DOHH2 (cell line): Measurements from ENCODE around the gene RHOT2.
A peak's percentile ranks its signal among the peaks of the same experiment; 100 is the strongest.

Experiments used
- H3F3A ChIP-seq: fragments of 200-600 bp; sonication (generic), shearing (Covaris generic); 2 replicates; pipeline ENCODE4 v1.6.0; 2016; ENCODE audit warnings: antibody characterized with exemption, mild to moderate bottlenecking; ENCODE audit not compliant: control insufficient read depth, insufficient read depth
- H3K27ac ChIP-seq: fragments of 200-600 bp; sonication (generic); 2 replicates; pipeline ENCODE4 v1.5.1; 2014; ENCODE audit warnings: low read depth, mild to moderate bottlenecking, low read length, moderate library complexity
- H3K27me3 ChIP-seq: fragments of 200-600 bp; sonication (generic); 2 replicates; pipeline ENCODE4 v1.6.1; 2014; ENCODE audit warnings: mild to moderate bottlenecking, low read length, mixed read lengths; ENCODE audit not compliant: control insufficient read depth
- H3K36me3 ChIP-seq: fragments of 200-600 bp; sonication (generic); 2 replicates; pipeline ENCODE4 v1.6.1; 2014; ENCODE audit warnings: mild to moderate bottlenecking, low read length, moderate library complexity, mixed read lengths; ENCODE audit not compliant: control insufficient read depth
- H3K4me1 ChIP-seq: fragments of 200-600 bp; sonication (generic); 2 replicates; pipeline ENCODE4 v1.6.1; 2014; ENCODE audit warnings: mild to moderate bottlenecking, low read length, mixed read lengths; ENCODE audit not compliant: control insufficient read depth
- H3K4me2 ChIP-seq: fragments of 200-600 bp; sonication (generic); 2 replicates; pipeline ENCODE4 v1.6.0; 2014; ENCODE audit warnings: mild to moderate bottlenecking, low read length, moderate library complexity
- H3K4me3 ChIP-seq: fragments of 200-600 bp; sonication (generic); 2 replicates; pipeline ENCODE4 v1.5.1; 2014; ENCODE audit warnings: mild to moderate bottlenecking, low read length, mixed read lengths
- H3K79me2 ChIP-seq: fragments of 200-600 bp; sonication (generic); 2 replicates; pipeline ENCODE4 v1.6.1; 2014; ENCODE audit warnings: mild to moderate bottlenecking, low read length, mixed read lengths; ENCODE audit not compliant: control insufficient read depth
- H3K9me2 ChIP-seq: fragments of 200-600 bp; sonication (generic); replicated peaks from 2 replicates; pipeline ENCODE4 v1.6.1; 2014; ENCODE audit warnings: mild to moderate bottlenecking, low read length, mixed read lengths; ENCODE audit not compliant: control insufficient read depth
- H3K9me3 ChIP-seq: fragments of 200-600 bp; sonication (generic); 2 replicates; pipeline ENCODE4 v1.6.1; 2014; ENCODE audit warnings: antibody characterized with exemption, low read length, mixed read lengths; ENCODE audit not compliant: control insufficient read depth, insufficient read depth
- H4K20me1 ChIP-seq: fragments of 200-600 bp; sonication (generic); 2 replicates; pipeline ENCODE4 v1.6.0; 2014; ENCODE audit warnings: low read depth, mild to moderate bottlenecking, antibody characterized with exemption, low read length, moderate library complexity; ENCODE audit not compliant: control insufficient read depth, insufficient read depth
- CTCF ChIP-seq: fragments of 200-600 bp; sonication (generic); IDR thresholded peaks from one replicate; pipeline ENCODE4 v1.5.1; 2014; ENCODE audit warnings: antibody characterized with exemption, mild to moderate bottlenecking, low read depth, low read length; ENCODE audit not compliant: poor library complexity, severe bottlenecking
- EZH2phosphoT487 ChIP-seq: fragments of 200-600 bp; sonication (generic); IDR thresholded peaks from 2 replicates; pipeline ENCODE4 v1.6.1; 2017; ENCODE audit warnings: borderline replicate concordance, mild to moderate bottlenecking, antibody characterized with exemption, low read length, moderate library complexity, mixed read lengths

Gene RHOT2

GRCh38 chr16:693766-694165, 25.8 kb downstream of the RHOT2 start:
- Histone ChIP-seq H3K9me3 (no peaks in the 10 kb centered on the region), H3K4me2 (peak overlapping the region; percentile 97), H3F3A (peaks cover 7% of the 10 kb centered on the region), H4K20me1 (no peaks in the 10 kb centered on the region), H3K27ac (no peak overlapping the region), H3K4me1 (peaks cover 33% of the 10 kb centered on the region), H3K9me2 (no peaks in the 10 kb centered on the region), H3K27me3 (peaks cover 19% of the 10 kb centered on the region), H3K79me2 (peaks cover 14% of the 10 kb centered on the region), H3K36me3 (no peaks in the 10 kb centered on the region), H3K4me3 (peak overlapping the region; percentile 80)
- TF ChIP-seq CTCF: no peak
- TF ChIP-seq EZH2phosphoT487: no peak

- Histone ChIP-seq H3F3A (peaks cover 7% of the 10 kb centered on the region), H3K79me2 (peaks cover 8% of the 10 kb centered on the region), H3K4me1 (peaks cover 28% of the 10 kb centered on the region), H3K36me3 (no peaks in the 10 kb centered on the region), H4K20me1 (no peaks in the 10 kb centered on the region), H3K27me3 (peaks cover 19% of the 10 kb centered on the region), H3K27ac (no peak overlapping the region), H3K4me2 (peak overlapping the region; percentile 97), H3K4me3 (peak overlapping the region; percentile 80), H3K9me3 (no peaks in the 10 kb centered on the region), H3K9me2 (no peaks in the 10 kb centered on the region)
- no peak for TF ChIP-seq EZH2phosphoT487
- TF ChIP-seq CTCF: no peak
Observed at GRCh38 chr16:694187-694862, 26.4 kb downstream of the RHOT2 start.

GRCh38 chr16:694863-695354, 27.0 kb downstream of the RHOT2 start:
- H3K9me3 ChIP-seq: no peaks in the 10 kb centered on the region
- peaks cover 24% of the 10 kb centered on the region for H3K4me1 ChIP-seq
- H3K27me3 ChIP-seq: peaks cover 20% of the 10 kb centered on the region
- H3K27ac ChIP-seq: no peak overlapping the region
- H3K9me2 ChIP-seq: no peaks in the 10 kb centered on the region
- no peaks in the 10 kb centered on the region for H4K20me1 ChIP-seq
- peaks cover 3% of the 10 kb centered on the region for H3K79me2 ChIP-seq
- H3K4me3 ChIP-seq: peak overlapping the region; percentile 80
- no peaks in the 10 kb centered on the region for H3K36me3 ChIP-seq
- peak overlapping the region; percentile 97 for H3K4me2 ChIP-seq
- TF ChIP-seq EZH2phosphoT487 (no peak), CTCF (no peak)
- H3F3A ChIP-seq: peaks cover 7% of the 10 kb centered on the region
